Measurements from ENCODE around the gene CNTNAP5.

DNA sequence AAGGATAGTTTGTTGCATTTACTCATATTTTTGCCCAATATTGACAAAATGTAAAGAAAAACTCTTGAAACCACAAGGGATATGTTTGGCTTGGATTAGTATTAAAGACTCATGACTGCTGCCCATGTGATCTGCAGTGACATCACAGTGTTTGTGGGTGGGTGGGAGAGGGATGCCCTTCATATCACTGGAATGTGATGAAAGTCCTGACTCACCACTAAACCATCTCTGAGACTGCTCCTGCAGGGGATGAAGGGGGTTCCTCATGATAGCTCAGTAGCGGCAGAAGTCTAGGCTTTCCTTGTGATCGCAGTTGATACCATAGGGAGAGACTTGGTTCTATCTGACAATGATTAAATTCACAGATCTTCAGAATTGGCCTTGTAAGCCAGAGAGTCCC, 451.2 kb downstream of the CNTNAP5 start:
- TF ChIP-seq EZH2 (optimal IDR thresholded peaks at IDR 0.05; ENCODE audit: low read depth, low read length) (no peak), CTCF (IDR thresholded peaks at IDR 0.05; ENCODE audit: low read length) (no peak), EZH2phosphoT487 (IDR thresholded peaks at IDR 0.05; ENCODE audit: low read length) (no peak)

All from MM.1S (cell line).